Activated B cell treated with CpG ODN at 0.5 μM for 24 hours (primary cell): ENCODE measurements around the gene HOXA9. TPM values are rescaled to one million over a fixed set of nuclear protein-coding genes. Genes with fewer than 3 reads are reported as not detected.
A peak's percentile ranks its signal among the peaks of the same experiment; 100 is the strongest.

Source experiments
- ATAC-seq: fragments of 200-7000 bp; cut with Tn5 transposase; one replicate; pipeline ENCODE4 v1.10.0; 2021; ENCODE audit warnings: low read depth, mild to moderate bottlenecking, moderate library complexity
- CTCF ChIA-PET: fragments of 350-600 bp; sonication (Branson Sonifier 250); formaldehyde crosslinking; loops from one replicate; lab custom pipeline; 2021; ENCODE audit warnings: antibody characterized with exemption; lab: Charles Lee
- POLR2A ChIA-PET: fragments of 350-600 bp; sonication (Branson Sonifier 250); formaldehyde crosslinking; loops from one replicate; lab custom pipeline; 2021; ENCODE audit warnings: antibody characterized with exemption; lab: Charles Lee
- DNase-seq: peaks from one replicate; pipeline ENCODE4 v3.0.0; 2022
- H3K27ac Mint-ChIP-seq: one replicate; pipeline ENCODE4 v1.8.0; 2020; ENCODE audit warnings: mixed read lengths
- H3K27me3 Mint-ChIP-seq: one replicate; pipeline ENCODE4 v1.8.0; 2021; ENCODE audit warnings: mixed read lengths
- H3K36me3 Mint-ChIP-seq: one replicate; pipeline ENCODE4 v1.8.0; 2021; ENCODE audit warnings: low read depth, mixed read lengths
- H3K4me1 Mint-ChIP-seq: one replicate; pipeline ENCODE4 v1.8.0; 2021; ENCODE audit warnings: mixed read lengths
- H3K4me3 Mint-ChIP-seq: one replicate; pipeline ENCODE4 v1.8.0; 2020; ENCODE audit warnings: mild to moderate bottlenecking, mixed read lengths
- H3K9me3 Mint-ChIP-seq: one replicate; pipeline ENCODE4 v1.8.0; 2020; ENCODE audit warnings: mixed read lengths
- CTCF ChIP-seq: fragments of 200-600 bp; IDR thresholded peaks from one replicate; pipeline ENCODE4 v1.8.0; 2022; ENCODE audit warnings: antibody characterized with exemption, mild to moderate bottlenecking
- intact Hi-C: fragments of 100-400 bp; cut with micrococcal nuclease; formaldehyde crosslinking; loops from one replicate; pipeline ENCODE4 v1.15.1; 2024
- total RNA-seq: library from RNA; stranded (reverse); gene quantifications from 2 replicates; pipeline ENCODE4 v1.2.3, GENCODE V29; 2022

Gene HOXA9
- total RNA-seq, 1 donor from 2014 or later: not detected

GRCh38 chr7:27151931-27152815 is 13.2 kb downstream of the HOXA9 start, which contains the start of gene HOXA3:
HOXA3 (minus strand) TSS chr7:27152583; CDS start chr7:27110640, 41,943 bp downstream.
- ChIA-PET POLR2A (interaction anchor here (1.7 kb wide), 1 partner anchor 9 kb away, joined by 6 read pairs; no protein-coding TSS in a partner anchor), CTCF (interaction anchor here (1.6 to 4.5 kb wide), 4 partner anchors 9 to 298 kb away, joined by 3 to 32 read pairs (median 8); no protein-coding TSS in a partner anchor)
- H3K4me1 Mint-ChIP-seq: peaks cover 49% of the 10 kb centered on the region
- TF ChIP-seq CTCF: no peak
- peak within 1 kb of the TSS; percentile 80 for H3K4me3 Mint-ChIP-seq
- intact Hi-C loops: loop anchor here (1.0 to 2.0 kb wide), 5 partner anchors 21 to 288 kb away; partner anchors contain the start of genes HOXA4 and SKAP2
- ATAC-seq (no peak), DNase-seq (no peak)
- H3K9me3 Mint-ChIP-seq: no peaks in the 10 kb centered on the region
- H3K27me3 Mint-ChIP-seq: peaks cover 72% of the 10 kb centered on the region
- H3K27ac Mint-ChIP-seq: peak within 1 kb of the TSS; percentile 12
- no peaks in the 10 kb centered on the region for H3K36me3 Mint-ChIP-seq

DNA sequence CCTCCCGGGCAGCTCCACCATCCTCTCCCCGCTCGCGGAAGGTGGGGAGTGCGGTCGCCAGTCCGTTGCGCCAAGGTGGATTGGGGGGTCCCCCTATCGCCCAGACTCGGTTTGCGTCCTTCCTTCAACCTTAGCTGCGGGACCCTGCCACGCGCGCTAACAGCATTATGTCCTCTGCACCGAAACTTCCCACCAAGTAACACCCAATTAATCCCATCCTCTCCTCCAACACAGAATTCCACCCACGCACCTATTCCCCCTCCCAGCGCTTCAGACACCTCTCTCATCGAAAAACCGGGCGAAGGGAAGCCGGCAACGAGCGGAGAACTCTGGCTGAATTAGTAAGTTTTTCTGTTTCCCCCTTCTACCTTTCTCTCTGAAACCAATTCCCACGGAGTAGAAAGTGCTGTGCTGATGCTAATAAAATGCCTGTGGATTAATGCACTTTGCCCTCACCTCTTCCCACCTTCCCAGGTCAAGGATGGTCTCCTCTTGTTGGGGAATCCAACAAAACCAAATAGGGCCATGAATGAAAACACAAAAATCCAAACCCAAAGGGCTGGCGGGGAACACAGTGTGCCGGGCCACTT is 13.9 kb downstream of the HOXA9 start:
- Mint-ChIP-seq H3K36me3 (no peaks in the 10 kb centered on the region), H3K4me1 (peaks cover 49% of the 10 kb centered on the region), H3K4me3 (peak overlapping the region; percentile 80), H3K27ac (peak overlapping the region; percentile 12), H3K27me3 (peaks cover 74% of the 10 kb centered on the region), H3K9me3 (no peaks in the 10 kb centered on the region)
- ChIA-PET POLR2A (interaction anchor here (0.7 to 1.7 kb wide), 2 partner anchors 9 to 1061 kb away, joined by 3 to 6 read pairs; no protein-coding TSS in a partner anchor), CTCF (interaction anchor here (1.0 to 4.5 kb wide), 9 partner anchors 8 to 464 kb away, joined by 3 to 32 read pairs (median 6); partner anchors contain the start of gene HOXA1)
- ATAC-seq (no peak), DNase-seq (no peak)
- no peak for TF ChIP-seq CTCF
- intact Hi-C loops: loop anchor here (1.0 to 2.0 kb wide), 5 partner anchors 21 to 287 kb away; partner anchors contain the start of genes HOXA4 and SKAP2

GRCh38 chr7:27150568-27151340 is 14.6 kb downstream of the HOXA9 start:
- DNase-seq (peak; percentile 69), ATAC-seq (peak; percentile 91)
- TF ChIP-seq CTCF: peak; percentile 71
- ChIA-PET CTCF (interaction anchor here (0.8 to 4.5 kb wide), 16 partner anchors 9 to 781 kb away, joined by 3 to 32 read pairs (median 5); partner anchors contain the start of gene HOXA1), POLR2A (interaction anchor here (0.7 to 1.7 kb wide), 2 partner anchors 10 to 1060 kb away, joined by 3 to 6 read pairs; no protein-coding TSS in a partner anchor)
- no peaks in the 10 kb centered on the region for H3K9me3 Mint-ChIP-seq
- peaks cover 48% of the 10 kb centered on the region for H3K4me1 Mint-ChIP-seq
- no peaks in the 10 kb centered on the region for H3K36me3 Mint-ChIP-seq
- H3K27me3 Mint-ChIP-seq: peaks cover 76% of the 10 kb centered on the region
- intact Hi-C loops: loop anchor here (1.0 to 2.0 kb wide), 6 partner anchors 11 to 286 kb away; partner anchors contain the start of genes HOXA4 and SKAP2
- H3K27ac Mint-ChIP-seq: peak overlapping the region; percentile 12
- peak overlapping the region; percentile 80 for H3K4me3 Mint-ChIP-seq

DNA sequence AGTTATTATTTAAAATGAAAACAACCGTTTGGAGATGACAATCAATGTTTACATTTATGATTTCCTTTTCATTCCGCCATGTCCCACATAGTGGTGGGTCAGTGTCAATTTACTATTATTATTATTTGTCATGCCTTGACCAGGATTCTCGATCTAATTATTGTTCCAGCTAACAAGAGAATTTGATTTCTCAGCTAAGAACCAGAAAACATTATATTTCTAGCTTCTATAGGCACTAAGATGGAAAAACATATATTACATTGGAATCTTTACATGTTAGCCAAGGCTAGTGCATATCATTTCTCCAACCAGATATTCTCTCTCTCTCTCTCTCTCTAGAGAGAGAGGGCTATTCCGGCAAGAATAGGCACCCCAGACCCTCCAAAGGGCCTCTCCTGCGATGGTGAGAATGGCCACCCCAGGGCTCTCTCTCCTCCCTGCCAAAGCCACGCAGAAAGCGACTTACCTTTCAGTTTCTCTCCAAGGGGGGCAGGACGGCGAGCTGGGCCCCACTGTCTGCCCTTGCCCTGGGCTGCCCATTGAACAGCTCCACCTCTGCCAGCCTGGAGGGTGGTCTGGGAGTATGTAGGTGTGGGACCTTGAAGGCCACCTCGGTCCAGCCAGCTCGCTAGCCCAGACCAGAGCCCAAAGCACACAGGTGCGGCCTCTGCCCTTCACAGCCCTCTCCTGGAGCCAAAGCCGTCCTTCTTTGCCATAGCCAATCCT is 15.3 kb downstream of the HOXA9 start:
- Mint-ChIP-seq H3K27ac (no peak overlapping the region), H3K9me3 (no peaks in the 10 kb centered on the region), H3K27me3 (peaks cover 73% of the 10 kb centered on the region), H3K36me3 (no peaks in the 10 kb centered on the region), H3K4me1 (peaks cover 43% of the 10 kb centered on the region), H3K4me3 (peak overlapping the region; percentile 80)
- intact Hi-C loops: loop anchor here (1.0 to 2.0 kb wide), 4 partner anchors 11 to 53 kb away; partner anchors contain the start of gene HOXA4
- ChIA-PET CTCF (interaction anchor here (0.8 to 4.5 kb wide), 16 partner anchors 9 to 780 kb away, joined by 3 to 32 read pairs (median 5); partner anchors contain the start of gene HOXA1), POLR2A (interaction anchor here (1.7 kb wide), 1 partner anchor 11 kb away, joined by 6 read pairs; no protein-coding TSS in a partner anchor)
- TF ChIP-seq CTCF: no peak
- no peak for DNase-seq
- no peak for ATAC-seq
